SK-N-SH (cell line): ENCODE data around the gene CLCN3. TPM values are rescaled to one million over a fixed set of nuclear protein-coding genes. Genes with fewer than 3 reads are reported as not detected.

Experiments
- CTCF ChIA-PET: fragments of 300-600, 350-600 bp; formaldehyde crosslinking; extraction: SDS; loops from one replicate; lab custom pipeline; 2021; lab: Yijun Ruan, JAX
- POLR2A ChIA-PET: fragments of 350-600 bp; sonication (Branson Sonifier 250); formaldehyde crosslinking; extraction: SDS; loops from one replicate; lab custom pipeline; 2020; ENCODE audit warnings: antibody characterized with exemption, inconsistent platforms; lab: Yijun Ruan, JAX
- DNase-seq: peaks from one replicate; pipeline ENCODE4 v3.0.0; 2012
- H2AFZ ChIP-seq: fragments of 200-600 bp; sonication (generic); 2 replicates; pipeline ENCODE4 v1.8.1; 2016; ENCODE audit warnings: antibody characterized with exemption, mild to moderate bottlenecking, low read depth
- H3F3A ChIP-seq: fragments of 200-600 bp; sonication (generic); replicated peaks from 2 replicates; pipeline ENCODE3; 2016; ENCODE audit warnings: antibody characterized with exemption, mild to moderate bottlenecking; ENCODE audit not compliant: insufficient read depth
- H3K27ac ChIP-seq, 2 experiments: fragments of 200-500 bp in 1 of 2; fragments of 200-600 bp in 1 of 2; sonication (Bioruptor generic) in 1 of 2; sonication (generic), shearing (Covaris generic) in 1 of 2; 2 replicates each; pipeline versions ENCODE4 v1.5.1 to v1.6.1; 2014 to 2016; ENCODE audit warnings: low read depth in 2 of 2, inconsistent platforms in 1 of 2, low read length in 1 of 2, mild to moderate bottlenecking in 1 of 2, mixed read lengths in 1 of 2
- H3K27me3 ChIP-seq: fragments of 200-600 bp; sonication (generic), shearing (Covaris generic); 2 replicates; pipeline ENCODE4 v1.6.1; 2016; ENCODE audit warnings: mixed run types; ENCODE audit not compliant: insufficient read depth
- H3K36me3 ChIP-seq, 2 experiments: fragments of 200-500 bp in 1 of 2; fragments of 200-600 bp in 1 of 2; sonication (Bioruptor generic) in 1 of 2; sonication (generic) in 1 of 2; replicated peaks in 1 of 2; 2 replicates each; pipeline versions ENCODE3 to v1.5.1; 2014 to 2016; ENCODE audit warnings: low read length in 1 of 2, mild to moderate bottlenecking in 1 of 2; ENCODE audit not compliant: insufficient read depth in 2 of 2, control insufficient read depth in 1 of 2
- H3K4me1 ChIP-seq, 2 experiments: fragments of 200-500 bp in 1 of 2; fragments of 200-600 bp in 1 of 2; sonication (Bioruptor generic) in 1 of 2; sonication (generic), shearing (Covaris generic) in 1 of 2; 2 replicates each; pipeline versions ENCODE4 v1.5.1 to v1.6.1; 2014 to 2016; ENCODE audit warnings: low read depth in 1 of 2, low read length in 1 of 2, mixed run types in 1 of 2; ENCODE audit not compliant: insufficient read depth in 2 of 2, control insufficient read depth in 1 of 2
- H3K4me2 ChIP-seq: fragments of 200-600 bp; sonication (generic), shearing (Covaris generic); 2 replicates; pipeline ENCODE4 v1.6.1; 2017; ENCODE audit warnings: mixed run types
- H3K4me3 ChIP-seq, 2 experiments: fragments of 200-500 bp in 1 of 2; fragments of 200-600 bp in 1 of 2; sonication (Bioruptor generic) in 1 of 2; sonication (generic), shearing (Covaris generic) in 1 of 2; 2 replicates each; pipeline versions ENCODE4 v1.5.1 to v1.8.1; 2014 to 2016; ENCODE audit warnings: low read depth in 2 of 2, inconsistent platforms in 1 of 2, low read length in 1 of 2, mild to moderate bottlenecking in 1 of 2, mixed read lengths in 1 of 2, moderate library complexity in 1 of 2
- H3K79me2 ChIP-seq: fragments of 200-600 bp; sonication (generic); 2 replicates; pipeline ENCODE4 v1.8.1; 2017; ENCODE audit warnings: mild to moderate bottlenecking; ENCODE audit not compliant: insufficient read depth
- H3K9ac ChIP-seq: fragments of 200-600 bp; sonication (generic); 2 replicates; pipeline ENCODE4 v1.6.1; 2017; ENCODE audit warnings: mixed run types
- H3K9me2 ChIP-seq: fragments of 200-600 bp; sonication (generic); 2 replicates; pipeline ENCODE4 v1.6.1; 2017; ENCODE audit warnings: mixed run types
- H3K9me3 ChIP-seq: fragments of 200-600 bp; sonication (generic); 2 replicates; pipeline ENCODE4 v1.6.1; 2017; ENCODE audit warnings: mixed run types, mild to moderate bottlenecking, moderate library complexity
- H4K20me1 ChIP-seq: fragments of 200-600 bp; sonication (generic); 2 replicates; pipeline ENCODE4 v1.6.1; 2017; ENCODE audit warnings: mild to moderate bottlenecking, mixed run types; ENCODE audit not compliant: insufficient read depth
- CHD2 ChIP-seq: fragments of 150-350 bp; IDR thresholded peaks from 2 replicates; pipeline ENCODE4 v1.6.1; 2018; ENCODE audit warnings: low read length; ENCODE audit not compliant: partially characterized antibody
- ELF1 ChIP-seq: IDR thresholded peaks from 2 replicates; pipeline ENCODE4 v1.4.0; 2012
- FOXJ3 ChIP-seq: sonication (generic); formaldehyde crosslinking; IDR thresholded peaks from 2 replicates; pipeline ENCODE4 v1.5.1; 2020; ENCODE audit warnings: mild to moderate bottlenecking, missing genetic modification reagents
- FOXM1 ChIP-seq: IDR thresholded peaks from 2 replicates; pipeline ENCODE4 v1.4.0; 2012; ENCODE audit warnings: low read depth, mild to moderate bottlenecking
- GABPA ChIP-seq: IDR thresholded peaks from 2 replicates; pipeline ENCODE4 v1.4.0; 2012; ENCODE audit warnings: low read depth, mild to moderate bottlenecking
- IRF3 ChIP-seq: fragments of 150-350 bp; IDR thresholded peaks from 2 replicates; pipeline ENCODE4 v1.6.1; 2016; ENCODE audit warnings: mild to moderate bottlenecking, low read depth, low read length
- MXI1 ChIP-seq: IDR thresholded peaks from 2 replicates; pipeline ENCODE4 v1.6.1; 2012; ENCODE audit warnings: mild to moderate bottlenecking, low read depth, low read length, improper control_type of control experiment
- POLR2AphosphoS5 ChIP-seq: IDR thresholded peaks from 2 replicates; pipeline ENCODE4 v1.6.1; 2012; ENCODE audit warnings: low read depth, low read length
- RFX5 ChIP-seq: IDR thresholded peaks from 2 replicates; pipeline ENCODE4 v1.6.1; 2012; ENCODE audit warnings: mild to moderate bottlenecking, improper control_type of control experiment, low read length
- TEAD4 ChIP-seq: IDR thresholded peaks from 2 replicates; pipeline ENCODE4 v1.4.0; 2012; ENCODE audit warnings: mild to moderate bottlenecking, borderline replicate concordance; ENCODE audit not compliant: insufficient read depth
- USF1 ChIP-seq: IDR thresholded peaks from 2 replicates; pipeline ENCODE4 v1.4.0; 2012; ENCODE audit warnings: low read depth, borderline replicate concordance
- WGBS: methylation state at CpG from one replicate; pipeline ENCODE4 v1.1.6; 2017; ENCODE audit warnings: low lambda C conversion rate; 5-methylcytosine and 5-hydroxymethylcytosine counted together
- polyA plus RNA-seq, 3 experiments: library from polyadenylated mRNA; depleted of rRNA; stranded (reverse); fragments of >200 nt; gene quantifications; 2 replicates each; pipeline ENCODE4 v1.2.3, GENCODE V29; 2012
- TF ChIP-seq, protein P1 (sequence below): IDR thresholded peaks from 2 replicates; pipeline ENCODE4 v1.4.0; 2012; ENCODE audit warnings: low read depth
- TF ChIP-seq, protein P2 (sequence below): fragments of 200-600 bp; sonication (generic); IDR thresholded peaks from 2 replicates; pipeline ENCODE4 v1.6.1; 2017; ENCODE audit warnings: antibody characterized with exemption, mild to moderate bottlenecking, moderate library complexity

Gene CLCN3
- polyA plus RNA-seq, 1 of the 3 experiments (the other 2 are of a cell fraction), result 11.8 TPM

- no peaks in the 10 kb centered on the region for H3K9me3 ChIP-seq
- TF ChIP-seq, protein P1, sequence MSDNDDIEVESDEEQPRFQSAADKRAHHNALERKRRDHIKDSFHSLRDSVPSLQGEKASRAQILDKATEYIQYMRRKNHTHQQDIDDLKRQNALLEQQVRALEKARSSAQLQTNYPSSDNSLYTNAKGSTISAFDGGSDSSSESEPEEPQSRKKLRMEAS, result no peak
- TF ChIP-seq FOXM1, result no peak
- TF ChIP-seq RFX5, result no peak
- TF ChIP-seq USF1, result no peak
- TF ChIP-seq, protein P2, sequence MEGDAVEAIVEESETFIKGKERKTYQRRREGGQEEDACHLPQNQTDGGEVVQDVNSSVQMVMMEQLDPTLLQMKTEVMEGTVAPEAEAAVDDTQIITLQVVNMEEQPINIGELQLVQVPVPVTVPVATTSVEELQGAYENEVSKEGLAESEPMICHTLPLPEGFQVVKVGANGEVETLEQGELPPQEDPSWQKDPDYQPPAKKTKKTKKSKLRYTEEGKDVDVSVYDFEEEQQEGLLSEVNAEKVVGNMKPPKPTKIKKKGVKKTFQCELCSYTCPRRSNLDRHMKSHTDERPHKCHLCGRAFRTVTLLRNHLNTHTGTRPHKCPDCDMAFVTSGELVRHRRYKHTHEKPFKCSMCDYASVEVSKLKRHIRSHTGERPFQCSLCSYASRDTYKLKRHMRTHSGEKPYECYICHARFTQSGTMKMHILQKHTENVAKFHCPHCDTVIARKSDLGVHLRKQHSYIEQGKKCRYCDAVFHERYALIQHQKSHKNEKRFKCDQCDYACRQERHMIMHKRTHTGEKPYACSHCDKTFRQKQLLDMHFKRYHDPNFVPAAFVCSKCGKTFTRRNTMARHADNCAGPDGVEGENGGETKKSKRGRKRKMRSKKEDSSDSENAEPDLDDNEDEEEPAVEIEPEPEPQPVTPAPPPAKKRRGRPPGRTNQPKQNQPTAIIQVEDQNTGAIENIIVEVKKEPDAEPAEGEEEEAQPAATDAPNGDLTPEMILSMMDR, result no peak
- no peak for TF ChIP-seq IRF3
- no peak for TF ChIP-seq GABPA
- no peak overlapping the region for H3K9ac ChIP-seq
- H3F3A ChIP-seq, result peaks cover 14% of the 10 kb centered on the region
- H3K27me3 ChIP-seq, result no peaks in the 10 kb centered on the region
- H3K4me3 ChIP-seq, result no peak overlapping the region
- POLR2A ChIA-PET, result no interaction called here
- no peak for DNase-seq
- H3K4me1 ChIP-seq, result peaks cover under 1 to 3% of the 10 kb centered on the region in 2 experiments; a peak in 2 of 4 replicates
- H3K9me2 ChIP-seq, result no peaks in the 10 kb centered on the region
- peaks cover 19% of the 10 kb centered on the region for H3K79me2 ChIP-seq
- H3K27ac ChIP-seq, result no peak overlapping the region
- H3K4me2 ChIP-seq, result no peak overlapping the region
- H4K20me1 ChIP-seq, result no peaks in the 10 kb centered on the region
- H3K36me3 ChIP-seq, result no peaks in the 10 kb centered on the region
- CTCF ChIA-PET, result no interaction called here
- H2AFZ ChIP-seq, result no peak overlapping the region
Measured at GRCh38 chr4:169616846-169617245, 3.5 kb upstream of the CLCN3 start.

DNA sequence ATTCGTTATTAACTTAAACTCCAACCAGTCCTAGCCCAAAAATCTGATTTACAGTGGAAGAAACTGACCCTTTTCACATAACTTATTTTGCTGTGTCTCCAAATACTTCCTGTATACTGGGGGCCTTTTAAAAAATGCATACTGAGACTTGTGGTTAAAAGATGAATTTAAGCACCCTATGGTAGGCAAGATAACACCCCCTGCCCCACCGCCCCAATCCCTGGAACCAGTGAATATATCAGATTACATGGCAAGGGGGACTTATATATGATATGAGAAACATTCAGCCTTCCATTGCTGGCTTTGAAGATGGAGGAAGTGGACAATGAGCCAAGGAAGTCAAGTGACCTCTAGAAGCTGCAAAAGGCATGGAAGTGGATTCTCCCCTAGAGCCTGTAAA, 3.1 kb upstream of the CLCN3 start:
- Histone ChIP-seq H3F3A (peaks cover 18% of the 10 kb centered on the region), H3K4me1 (peaks cover 2 to 3% of the 10 kb centered on the region in 2 experiments; a peak in 2 of 4 replicates), H4K20me1 (no peaks in the 10 kb centered on the region), H3K4me2 (no peak overlapping the region), H3K9ac (no peak overlapping the region), H3K9me3 (no peaks in the 10 kb centered on the region), H3K4me3 (no peak overlapping the region), H3K79me2 (peaks cover 19% of the 10 kb centered on the region), H2AFZ (no peak overlapping the region), H3K9me2 (no peaks in the 10 kb centered on the region)
- CTCF ChIA-PET, result no interaction called here
- TF ChIP-seq, protein P1, result no peak
- TF ChIP-seq CHD2 (no peak), GABPA (no peak), USF1 (no peak), MXI1 (no peak), FOXJ3 (CRISPR knock-in tag) (no peak), TEAD4 (no peak), POLR2AphosphoS5 (no peak), ELF1 (no peak)
- TF ChIP-seq, all 33 proteins: peak for 0
- Histone ChIP-seq H3K27ac (no peak overlapping the region), H3K27me3 (no peaks in the 10 kb centered on the region), H3K36me3 (no peaks in the 10 kb centered on the region)
- DNase-seq, result no peak
- POLR2A ChIA-PET, result no interaction called here
- WGBS, result 88% methylated on average over 2 of the region's 2 CpGs
